GM12878 (cell line): ENCODE data around the gene NEK11. TPM values are rescaled to one million over a fixed set of nuclear protein-coding genes. Genes with fewer than 3 reads are reported as not detected.
"Not testable (repeated sequence)": the region's sequence is repeated elsewhere in the genome, so short reads cannot be mapped to it uniquely, and the experiment has no call there.

Experiments
- ATAC-seq: fragments of 200-7000 bp; cut with Tn5 transposase; 3 replicates; pipeline ENCODE4 v1.9.1; 2020; ENCODE audit warnings: mild to moderate bottlenecking, moderate library complexity
- BruUV-seq: library from RNA; stranded (reverse); fragments of 400-500 nt; replicated peaks from 2 replicates; lab custom pipeline; 2021; lab: Mats Ljungman, UMichigan
- CTCF ChIA-PET: fragments of 300-600 bp; sonication (Branson Sonifier 250); formaldehyde crosslinking; extraction: SDS; loops from one replicate; lab custom pipeline; 2021; ENCODE audit warnings: inconsistent platforms; lab: Yijun Ruan, JAX
- POLR2A ChIA-PET: fragments of 350-600 bp; formaldehyde crosslinking; extraction: SDS; loops from one replicate; lab custom pipeline; 2021; ENCODE audit warnings: inconsistent platforms; lab: Charles Lee
- RAD21 ChIA-PET: fragments of 300-600 bp; sonication (Branson Sonifier 250); formaldehyde crosslinking; loops from one replicate; lab custom pipeline; 2023; ENCODE audit warnings: antibody characterized with exemption; ENCODE audit not compliant: unreplicated experiment; lab: Charles Lee
- SMC1A ChIA-PET: fragments of 300-600 bp; sonication (Branson Sonifier 250); formaldehyde crosslinking; loops from one replicate; lab custom pipeline; 2023; ENCODE audit not compliant: unreplicated experiment, uncharacterized antibody; lab: Charles Lee
- DNase-seq: peaks from one replicate; pipeline ENCODE4 v3.0.0-alpha.2; 2011; ENCODE audit warnings: low read depth, low spot score
- FAIRE-seq: peaks from 3 replicates; lab custom pipeline; 2011; peaks lifted over from hg19 to GRCh38; lab: Jason Lieb, UNC
- H2AFZ ChIP-seq: 2 replicates; pipeline ENCODE4 v1.6.0; 2011; ENCODE audit warnings: low read depth, low read length, control low read depth; ENCODE audit not compliant: control insufficient read depth
- H3K27ac ChIP-seq: 2 replicates; pipeline ENCODE4 v1.5.1; 2011; ENCODE audit warnings: control low read depth; ENCODE audit not compliant: control insufficient read depth, insufficient read depth
- H3K27me3 ChIP-seq, 2 experiments: replicated peaks in 1 of 2; 2 replicates each; pipeline versions ENCODE4 v1.6.0 to v1.6.1; 2011; ENCODE audit warnings: low read length in 1 of 2; ENCODE audit not compliant: control insufficient read depth in 2 of 2, insufficient read depth in 2 of 2
- H3K36me3 ChIP-seq, 2 experiments: 2 replicates each; pipeline ENCODE4 v1.5.1; 2011; ENCODE audit warnings: low read length in 1 of 2; ENCODE audit not compliant: control insufficient read depth in 2 of 2, insufficient read depth in 2 of 2
- H3K4me1 ChIP-seq: 2 replicates; pipeline ENCODE4 v1.6.1; 2011; ENCODE audit warnings: mild to moderate bottlenecking, low read length, moderate library complexity, mixed read lengths; ENCODE audit not compliant: control insufficient read depth, insufficient read depth
- H3K4me2 ChIP-seq: 2 replicates; pipeline ENCODE4 v1.6.0; 2011; ENCODE audit warnings: control low read depth; ENCODE audit not compliant: control insufficient read depth, insufficient read depth
- H3K4me3 ChIP-seq: fragments of 200-600 bp; sonication (generic); 2 replicates; pipeline ENCODE4 v1.5.1; 2016
- H3K79me2 ChIP-seq: 2 replicates; pipeline ENCODE4 v1.6.0; 2011; ENCODE audit warnings: low read length; ENCODE audit not compliant: control insufficient read depth, insufficient read depth
- H3K9ac ChIP-seq: 2 replicates; pipeline ENCODE4 v1.8.0; 2011; ENCODE audit warnings: low read length, control low read depth, mixed read lengths; ENCODE audit not compliant: control insufficient read depth, insufficient read depth
- H3K9me3 ChIP-seq: replicated peaks from 3 replicates; pipeline ENCODE4 v1.5.1; 2011; ENCODE audit warnings: mild to moderate bottlenecking, low read length; ENCODE audit not compliant: control insufficient read depth, insufficient read depth
- H4K20me1 ChIP-seq: 2 replicates; pipeline ENCODE4 v1.6.0; 2011; ENCODE audit not compliant: control insufficient read depth, insufficient read depth
- SPI1 ChIP-seq: IDR thresholded peaks from 2 replicates; pipeline ENCODE4 v1.6.1; 2011; ENCODE audit warnings: low read depth, mild to moderate bottlenecking, low read length, moderate library complexity, borderline replicate concordance; ENCODE audit not compliant: insufficient read depth
- ZNF207 ChIP-seq: fragments of 450-650 bp; IDR thresholded peaks from 2 replicates; pipeline ENCODE4 v1.6.1; 2014; ENCODE audit warnings: antibody characterized with exemption, mild to moderate bottlenecking, borderline replicate concordance
- WGBS: methylation state at CpG from one replicate; pipeline ENCODE4 v1.1.6; 2016; ENCODE audit warnings: low lambda C conversion rate; ENCODE audit not compliant: insufficient replicate concordance, insufficient coverage; ENCODE audit errors: missing lambda C conversion rate; 5-methylcytosine and 5-hydroxymethylcytosine counted together
- in situ Hi-C: fragments of 300-500 bp; cut with MboI; formaldehyde crosslinking; loops from 9 replicates; pipeline ENCODE4 v1.14.3; 2018; ENCODE audit warnings: mixed read lengths
- intact Hi-C: fragments of 100-400 bp; cut with micrococcal nuclease; formaldehyde crosslinking; loops from one replicate; pipeline ENCODE4 v1.14.2; 2022; ENCODE audit not compliant: unreplicated experiment
- polyA plus RNA-seq, 11 experiments: library from polyadenylated mRNA; depleted of rRNA in 4 of 11; unstranded in 6 of 11; stranded (reverse) in 5 of 11; fragments of >200 nt; fragmentation: Nextera tagmentation in 4 of 11; fragmentation: Illumina TruSeq in 1 of 11; extraction: Ambion mirVana in 4 of 11; extraction: Trizol in 1 of 11; gene quantifications; 1 replicate in 1 of 11; 2 replicates in 10 of 11; pipeline versions ENCODE4 v1.2.1 to v1.2.3, GENCODE V29; 2011 to 2016; ENCODE audit warnings: inconsistent platforms in 2 of 11, missing spikeins in 2 of 11, low read depth in 1 of 11
- total RNA-seq, 4 experiments: library from RNA; depleted of rRNA in 3 of 4; stranded (reverse); fragments of >200 nt in 3 of 4; fragmentation: Illumina TruSeq in 1 of 4; extraction: Trizol in 1 of 4; gene quantifications; 2 replicates each; pipeline versions ENCODE4 v1.2.1 to v1.2.3, GENCODE V29; 2013 to 2021

The NEK11 gene
- total and polyA plus RNA-seq, 10 of the 15 experiments (the other 5 are each of a cell fraction or from before 2014, with no cell fraction given): 0.05 to 0.94 (median 0.36) TPM; not detected in 1

DNA sequence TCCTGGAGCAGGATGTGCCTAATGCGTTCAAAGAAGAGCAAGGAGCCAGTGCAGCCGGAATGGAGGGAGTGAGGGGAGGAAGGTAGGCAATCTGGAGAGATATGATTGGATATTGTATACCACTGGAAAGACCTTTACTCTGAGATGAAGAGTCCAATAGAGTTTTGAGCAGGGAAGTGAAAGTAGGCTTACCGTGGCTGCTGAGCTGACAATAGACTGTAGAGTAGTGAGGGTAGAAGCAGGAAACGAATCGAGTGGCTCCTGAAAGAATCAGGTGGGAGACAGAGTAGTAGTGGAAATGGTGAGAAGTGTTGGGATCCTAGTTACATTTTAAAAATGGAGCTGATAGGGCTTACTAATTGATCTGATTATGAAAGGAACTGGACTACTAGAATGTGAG, 303.1 kb downstream of the NEK11 start:
- TF ChIP-seq SPI1 (peak; percentile 75), ZNF207 (no peak)
- 0 out of 2 replicates have a peak overlapping the region, but pooled peaks have one; percentile 7 for H3K4me2 ChIP-seq
- DNase-seq: no peak
- H3K27ac ChIP-seq: no peak overlapping the region
- ChIA-PET SMC1A (interaction anchor here (0.6 kb wide), 1 partner anchor 20 kb away, joined by 3 read pairs; no protein-coding TSS in a partner anchor), POLR2A (no interaction called here), CTCF (no interaction called here), RAD21 (no interaction called here)
- no peaks in the 10 kb centered on the region for H3K4me1 ChIP-seq
- H3K4me3 ChIP-seq: no peak overlapping the region
- H4K20me1 ChIP-seq: no peaks in the 10 kb centered on the region
- no peaks in the 10 kb centered on the region for H3K9me3 ChIP-seq
- no peak overlapping the region for H3K9ac ChIP-seq
- in situ Hi-C loops (no loop called here), intact Hi-C loops (no loop called here)
- 43% methylated on average over 5 of the region's 5 CpGs for WGBS
- BruUV-seq: no TSS peak
- H3K27me3 ChIP-seq: no peaks in the 10 kb centered on the region
- no peaks in the 10 kb centered on the region for H3K36me3 ChIP-seq
- peak; percentile 71 for ATAC-seq
- no peak for FAIRE-seq
- H3K79me2 ChIP-seq: no peaks in the 10 kb centered on the region
- no peak overlapping the region for H2AFZ ChIP-seq

DNA sequence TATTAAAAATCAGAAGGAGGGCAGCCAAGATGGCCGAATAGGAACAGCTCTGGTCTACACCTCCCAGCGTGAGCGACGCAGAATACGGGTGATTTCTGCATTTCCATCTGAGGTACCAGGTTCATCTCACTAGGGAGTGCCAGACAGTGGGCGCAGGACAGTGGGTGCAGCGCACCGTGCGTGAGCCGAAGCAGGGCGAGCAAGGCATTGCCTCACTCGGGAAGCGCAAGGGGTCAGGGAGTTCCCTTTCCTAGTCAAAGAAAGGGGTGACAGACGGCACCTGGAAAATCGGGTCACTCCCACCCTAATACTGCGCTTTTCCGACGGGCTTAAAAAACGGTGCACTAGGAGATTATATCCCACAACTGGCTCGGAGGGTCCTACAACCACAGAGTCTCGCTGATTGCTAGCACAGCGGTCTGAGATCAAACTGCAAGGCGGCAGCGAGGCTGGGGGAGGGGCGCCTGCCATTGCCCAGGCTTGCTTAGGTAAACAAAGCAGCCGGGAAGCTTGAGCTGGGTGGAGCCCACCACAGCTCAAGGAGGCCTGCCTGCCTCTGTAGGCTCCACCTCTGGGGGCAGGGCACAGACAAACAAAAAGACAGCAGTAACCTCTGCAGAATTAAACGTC, 304.9 kb downstream of the NEK11 start:
- H3K36me3 ChIP-seq, RAD21 ChIA-PET, CTCF ChIA-PET, H3K9ac ChIP-seq, H3K4me1 ChIP-seq, BruUV-seq, ATAC-seq, H3K27ac ChIP-seq, intact Hi-C loops, FAIRE-seq, in situ Hi-C loops, SMC1A ChIA-PET, H3K27me3 ChIP-seq, H3K4me2 ChIP-seq, H3K79me2 ChIP-seq, H3K9me3 ChIP-seq, H3K4me3 ChIP-seq, POLR2A ChIA-PET, DNase-seq, H4K20me1 ChIP-seq, H2AFZ ChIP-seq: not testable (repeated sequence)
- 74% methylated on average over 25 of the region's 27 CpGs for WGBS
